ENCODE results near the gene KRI1.

Gene KRI1

DNA sequence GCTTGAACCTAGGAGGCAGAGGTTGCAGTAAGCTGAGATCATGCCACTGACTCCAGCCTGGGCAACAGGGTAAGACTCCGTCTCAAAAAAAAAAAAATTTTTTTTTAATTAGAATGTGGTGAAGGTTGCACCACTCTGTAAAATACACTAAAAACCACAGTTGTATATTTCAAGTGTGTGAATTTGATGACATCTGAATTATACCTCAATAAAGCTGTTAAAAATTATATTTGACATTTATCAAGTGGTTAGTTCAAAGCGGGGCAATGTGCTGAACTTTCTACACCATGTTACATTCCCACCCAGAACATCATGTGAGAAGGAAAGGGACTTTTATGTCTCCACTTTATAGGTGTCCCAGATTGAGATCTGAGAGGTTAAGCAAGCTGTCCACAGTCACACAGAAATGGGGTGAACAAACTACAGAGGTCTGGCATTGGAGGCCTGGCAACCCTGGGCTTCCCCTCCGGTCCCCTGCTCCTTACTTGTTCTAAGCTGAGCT is 42.6 kb downstream of the KRI1 start:
- Histone ChIP-seq H3K9me3 (ENCODE audit: insufficient read depth, low read length) (no peaks in the 10 kb centered on the region), H2AFZ (ENCODE audit: low read depth, low read length, severe bottlenecking) (no peak overlapping the region), H3K27ac (ENCODE audit: low read depth, low read length) (no peak overlapping the region), H3K27me3 (ENCODE audit: low read length) (no peaks in the 10 kb centered on the region), H3K9ac (ENCODE audit: low read length) (no peak overlapping the region), H4K20me1 (ENCODE audit: low read depth, low read length) (no peaks in the 10 kb centered on the region), H3F3A (ENCODE audit: insufficient read depth) (no peaks in the 10 kb centered on the region), H3K4me3 (ENCODE audit: insufficient read depth, low read length, poor library complexity, severe bottlenecking) (no peak overlapping the region), H3K4me2 (ENCODE audit: low read depth, low read length, poor library complexity, severe bottlenecking) (no peak overlapping the region), H3K36me3 (ENCODE audit: low read length) (no peaks in the 10 kb centered on the region), H3K9me2 (replicated peaks; ENCODE audit: insufficient read depth, low read length) (no peaks in the 10 kb centered on the region), H3K79me2 (ENCODE audit: insufficient read depth, low read length) (no peaks in the 10 kb centered on the region)
- TF ChIP-seq, protein P1, sequence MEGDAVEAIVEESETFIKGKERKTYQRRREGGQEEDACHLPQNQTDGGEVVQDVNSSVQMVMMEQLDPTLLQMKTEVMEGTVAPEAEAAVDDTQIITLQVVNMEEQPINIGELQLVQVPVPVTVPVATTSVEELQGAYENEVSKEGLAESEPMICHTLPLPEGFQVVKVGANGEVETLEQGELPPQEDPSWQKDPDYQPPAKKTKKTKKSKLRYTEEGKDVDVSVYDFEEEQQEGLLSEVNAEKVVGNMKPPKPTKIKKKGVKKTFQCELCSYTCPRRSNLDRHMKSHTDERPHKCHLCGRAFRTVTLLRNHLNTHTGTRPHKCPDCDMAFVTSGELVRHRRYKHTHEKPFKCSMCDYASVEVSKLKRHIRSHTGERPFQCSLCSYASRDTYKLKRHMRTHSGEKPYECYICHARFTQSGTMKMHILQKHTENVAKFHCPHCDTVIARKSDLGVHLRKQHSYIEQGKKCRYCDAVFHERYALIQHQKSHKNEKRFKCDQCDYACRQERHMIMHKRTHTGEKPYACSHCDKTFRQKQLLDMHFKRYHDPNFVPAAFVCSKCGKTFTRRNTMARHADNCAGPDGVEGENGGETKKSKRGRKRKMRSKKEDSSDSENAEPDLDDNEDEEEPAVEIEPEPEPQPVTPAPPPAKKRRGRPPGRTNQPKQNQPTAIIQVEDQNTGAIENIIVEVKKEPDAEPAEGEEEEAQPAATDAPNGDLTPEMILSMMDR (IDR thresholded peaks at IDR 0.05; ENCODE audit: insufficient read depth, low read length, poor library complexity, severe bottlenecking): no peak
- TF ChIP-seq EZH2phosphoT487 (conservative IDR thresholded peaks at IDR 0.05; ENCODE audit: low read length): no peak

DNA sequence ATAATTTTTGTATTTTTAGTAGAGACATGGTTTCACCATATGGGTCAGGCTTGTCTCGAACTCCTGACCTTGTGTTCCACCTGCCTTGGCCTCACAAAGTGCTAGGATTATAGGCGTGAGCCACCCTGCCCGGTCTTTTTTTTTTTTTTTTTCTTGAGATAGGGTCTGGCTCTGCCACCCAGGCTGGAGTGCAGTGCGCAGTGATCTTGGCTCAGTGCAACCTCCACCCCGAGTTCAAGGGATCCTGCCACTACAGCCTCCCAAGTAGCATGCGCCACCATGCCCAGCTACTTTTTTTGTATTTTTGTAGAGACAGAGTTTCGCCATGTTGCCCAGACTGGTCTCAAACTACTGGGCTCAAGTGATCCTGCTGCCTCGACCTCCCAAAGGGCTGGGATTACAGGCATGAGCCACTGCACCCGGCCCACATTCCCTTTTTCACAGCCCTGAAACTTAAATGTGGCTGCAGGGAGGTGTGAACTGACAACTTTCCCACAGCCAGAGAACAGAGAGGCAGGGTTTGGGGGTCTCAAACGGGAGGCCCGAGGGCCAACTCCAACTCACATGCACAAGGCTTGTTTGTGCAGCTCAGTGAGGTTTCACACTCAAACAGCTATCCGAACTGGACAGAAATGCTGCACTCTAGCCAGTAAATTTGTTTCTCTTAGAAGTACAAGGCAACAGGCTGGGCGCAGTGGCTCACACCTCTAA is 44.2 kb downstream of the KRI1 start:
- H4K20me1 ChIP-seq (ENCODE audit: low read depth, low read length): no peaks in the 10 kb centered on the region
- H3K9me3 ChIP-seq (ENCODE audit: insufficient read depth, low read length): no peaks in the 10 kb centered on the region
- no peak overlapping the region for H3K9ac ChIP-seq (ENCODE audit: low read length)
- no peaks in the 10 kb centered on the region for H3K36me3 ChIP-seq (ENCODE audit: low read length)
- no peaks in the 10 kb centered on the region for H3K9me2 ChIP-seq (replicated peaks; ENCODE audit: insufficient read depth, low read length)
- H2AFZ ChIP-seq (ENCODE audit: low read depth, low read length, severe bottlenecking): no peak overlapping the region
- H3K27ac ChIP-seq (ENCODE audit: low read depth, low read length): no peak overlapping the region
- H3K79me2 ChIP-seq (ENCODE audit: insufficient read depth, low read length): no peaks in the 10 kb centered on the region
- no peak for TF ChIP-seq EZH2phosphoT487 (conservative IDR thresholded peaks at IDR 0.05; ENCODE audit: low read length)
- TF ChIP-seq, protein P1 (IDR thresholded peaks at IDR 0.05; ENCODE audit: insufficient read depth, low read length, poor library complexity, severe bottlenecking): no peak
- no peaks in the 10 kb centered on the region for H3K27me3 ChIP-seq (ENCODE audit: low read length)
- no peak overlapping the region for H3K4me2 ChIP-seq (ENCODE audit: low read depth, low read length, poor library complexity, severe bottlenecking)
- no peak overlapping the region for H3K4me3 ChIP-seq (ENCODE audit: insufficient read depth, low read length, poor library complexity, severe bottlenecking)
- no peaks in the 10 kb centered on the region for H3F3A ChIP-seq (ENCODE audit: insufficient read depth)

DNA sequence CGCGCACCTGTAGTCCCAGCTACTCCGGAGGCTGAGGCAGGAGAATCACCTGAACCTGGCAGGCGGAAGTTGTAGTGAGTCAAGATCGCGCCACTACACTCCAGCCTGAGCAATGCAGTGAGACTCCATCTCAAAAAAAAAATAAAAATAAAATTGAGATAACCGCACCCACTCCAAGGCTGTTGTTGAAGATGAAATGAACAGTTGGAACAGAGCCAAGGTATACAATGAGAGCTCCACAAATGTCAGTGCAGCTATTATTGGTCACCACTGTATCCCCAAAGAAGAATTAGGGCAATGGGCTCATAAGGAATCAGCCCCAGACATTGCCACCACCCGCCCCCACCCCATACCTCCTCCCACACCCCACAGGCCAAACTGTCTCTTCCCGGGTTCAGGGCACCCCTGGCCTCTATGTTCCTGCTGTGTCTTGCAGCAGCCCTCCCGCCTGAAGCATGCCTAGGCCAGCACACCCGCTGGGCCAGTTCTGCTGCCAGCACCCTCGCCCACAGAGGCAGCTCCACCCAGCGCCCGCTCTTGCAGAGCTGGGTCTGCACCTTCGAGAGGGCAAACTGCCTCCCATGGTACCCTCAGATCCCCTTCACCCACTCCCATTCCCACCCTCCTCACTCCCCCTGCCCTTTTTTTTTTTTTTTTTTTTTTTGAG is 45.0 kb downstream of the KRI1 start:
- Histone ChIP-seq H3K9me3 (ENCODE audit: insufficient read depth, low read length) (no peaks in the 10 kb centered on the region), H2AFZ (ENCODE audit: low read depth, low read length, severe bottlenecking) (no peak overlapping the region)
- TF ChIP-seq, protein P1 (IDR thresholded peaks at IDR 0.05; ENCODE audit: insufficient read depth, low read length, poor library complexity, severe bottlenecking): no peak
- TF ChIP-seq EZH2phosphoT487 (conservative IDR thresholded peaks at IDR 0.05; ENCODE audit: low read length): no peak

More for the DNA sequence above, 45.0 kb downstream of the KRI1 start:
- H3K27ac ChIP-seq (ENCODE audit: low read depth, low read length): no peak overlapping the region
- H3K4me2 ChIP-seq (ENCODE audit: low read depth, low read length, poor library complexity, severe bottlenecking): no peak overlapping the region
- no peaks in the 10 kb centered on the region for H3F3A ChIP-seq (ENCODE audit: insufficient read depth)
- no peaks in the 10 kb centered on the region for H3K27me3 ChIP-seq (ENCODE audit: low read length)
- no peaks in the 10 kb centered on the region for H3K79me2 ChIP-seq (ENCODE audit: insufficient read depth, low read length)
- no peak overlapping the region for H3K9ac ChIP-seq (ENCODE audit: low read length)
- H3K36me3 ChIP-seq (ENCODE audit: low read length): no peaks in the 10 kb centered on the region
- no peaks in the 10 kb centered on the region for H4K20me1 ChIP-seq (ENCODE audit: low read depth, low read length)
- no peaks in the 10 kb centered on the region for H3K9me2 ChIP-seq (replicated peaks; ENCODE audit: insufficient read depth, low read length)
- no peak overlapping the region for H3K4me3 ChIP-seq (ENCODE audit: insufficient read depth, low read length, poor library complexity, severe bottlenecking)
